Loucy (cell line): ENCODE results near the gene CRACDL.

Experiments
- CTCF ChIP-seq: fragments of 200-600 bp; sonication (generic); conservative IDR thresholded peaks from 2 replicates; pipeline ENCODE4 v1.5.1; 2014; ENCODE audit warnings: mild to moderate bottlenecking, antibody characterized with exemption, low read length
- EZH2phosphoT487 ChIP-seq: fragments of 200-600 bp; IDR thresholded peaks from 2 replicates; pipeline ENCODE4 v1.6.1; 2018; ENCODE audit warnings: antibody characterized with exemption, mild to moderate bottlenecking, moderate library complexity, borderline replicate concordance

GRCh38 chr2:98898423-98898841, 37.6 kb downstream of the CRACDL start:
- no peak for TF ChIP-seq CTCF
- no peak for TF ChIP-seq EZH2phosphoT487
